Measurements from ENCODE around the gene ENPP3. TPM values are rescaled to one million over a fixed set of nuclear protein-coding genes. Genes with fewer than 3 reads are reported as not detected.

ENPP3 gene
- polyA plus RNA-seq, 3 donors = not detected

DNA sequence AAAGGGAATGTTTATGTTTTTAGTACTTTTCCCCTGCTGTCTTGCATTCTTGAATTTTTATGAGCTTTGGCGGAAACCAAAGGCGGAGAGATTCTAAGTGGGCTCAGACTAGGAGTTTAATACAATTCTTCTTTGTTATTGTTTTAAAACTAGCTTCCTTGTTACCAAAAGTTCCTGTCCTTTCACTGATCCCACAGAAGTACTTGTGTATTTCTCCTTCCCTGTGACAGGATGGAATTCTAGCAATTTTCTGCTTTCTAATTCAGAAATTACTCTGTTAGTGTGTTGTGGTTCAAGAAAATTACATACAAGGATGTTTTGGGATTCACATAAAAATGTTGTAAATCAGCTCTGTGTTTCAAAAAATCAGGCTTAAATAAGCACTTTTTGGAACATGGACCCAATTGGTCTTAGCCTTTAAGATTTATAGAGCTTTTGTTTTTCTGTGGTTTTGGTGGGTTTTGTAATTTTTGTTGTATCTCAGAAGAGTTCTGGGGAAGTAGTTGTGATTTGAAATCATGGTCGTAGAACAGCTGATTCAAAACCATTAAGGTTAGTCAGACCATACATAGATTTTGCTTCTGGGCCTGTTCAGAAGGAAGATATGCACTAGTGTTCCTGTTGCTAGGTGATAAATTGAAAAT lies 91.3 kb downstream of the ENPP3 start:
- 0% methylated on average over 1 of the region's 3 CpGs for WGBS (ENCODE audit: insufficient coverage)
- Histone ChIP-seq H3K27me3 (ENCODE audit: control insufficient read depth in 2 of 2, insufficient read depth in 2 of 2, low read length in 2 of 2) (no peaks in the 10 kb centered on the region), H3K4me1 (ENCODE audit: control insufficient read depth in 1 of 2, insufficient read depth in 2 of 2, low read length in 2 of 2) (no peaks in the 10 kb centered on the region), H3K4me3 (replicated peaks in 1 of 3; ENCODE audit: low read depth in 2 of 3, low read length in 3 of 3) (no peak overlapping the region), H3K9ac (ENCODE audit: insufficient read depth, low read length, poor library complexity, severe bottlenecking) (no peak overlapping the region), H3K9me3 (replicated peaks in 1 of 2; ENCODE audit: control insufficient read depth in 1 of 2, insufficient read depth in 1 of 2, low read length in 2 of 2) (no peaks in the 10 kb centered on the region), H3K27ac (ENCODE audit: low read depth in 1 of 2, low read length in 2 of 2) (no peak overlapping the region), H3K36me3 (replicated peaks in 1 of 2; ENCODE audit: control insufficient read depth in 1 of 2, insufficient read depth in 2 of 2, low read length in 2 of 2) (no peaks in the 10 kb centered on the region), H3K79me2 (ENCODE audit: insufficient read depth, low read length) (no peaks in the 10 kb centered on the region), H3K4me2 (replicated peaks; ENCODE audit: extremely low read depth, low read length, poor library complexity, severe bottlenecking) (no peak overlapping the region), H2AFZ (ENCODE audit: insufficient read depth, low read depth, low read length, poor library complexity, severe bottlenecking) (no peak overlapping the region), H4K20me1 (ENCODE audit: insufficient read depth, low read length) (no peaks in the 10 kb centered on the region)
- DNase-seq = no peak
- Mint-ChIP-seq H3K9me3 (peaks cover 0 to 3% (median 0%) of the 10 kb centered on the region in 7 donors), H3K4me1 (no peaks in the 10 kb centered on the region), H3K36me3 (no peaks in the 10 kb centered on the region), H3K4me3 (no peak overlapping the region), H3K27ac (no peak overlapping the region), H3K27me3 (ENCODE audit: low read depth in 3 of 3) (peaks cover 0 to 8% (median 0%) of the 10 kb centered on the region in 3 donors)
- intact Hi-C loops (cut with micrococcal nuclease) = no loop called here
- no peak for TF ChIP-seq CTCF (IDR thresholded peaks at IDR 0.05)

DNA sequence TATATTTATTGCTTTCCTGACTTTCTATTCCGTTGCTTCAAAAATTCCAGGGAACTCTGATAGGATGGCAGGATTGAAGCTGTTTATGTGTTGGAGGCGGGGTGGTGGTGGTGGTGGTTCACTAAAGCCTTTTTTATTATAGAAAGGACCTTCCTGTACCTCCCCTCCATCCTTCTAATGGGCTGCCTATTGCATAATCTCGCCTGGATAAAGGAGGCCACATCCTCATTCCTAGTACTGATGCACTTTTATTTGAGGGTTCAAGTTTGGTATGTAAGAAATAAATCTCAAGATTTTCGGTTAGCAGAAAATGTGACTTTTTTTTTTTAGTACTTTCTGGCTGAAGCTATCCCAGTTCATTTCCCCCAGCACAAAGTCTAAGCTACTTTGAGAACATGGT lies 92.4 kb downstream of the ENPP3 start:
- H3K4me3 ChIP-seq (replicated peaks in 1 of 3; ENCODE audit: low read depth in 2 of 3, low read length in 3 of 3) = no peak overlapping the region
- H3K27ac Mint-ChIP-seq = peak overlapping the region in 1 of 7 donors; percentile 15

More for the DNA sequence above, 92.4 kb downstream of the ENPP3 start:
- no peaks in the 10 kb centered on the region for H3K36me3 ChIP-seq (replicated peaks in 1 of 2; ENCODE audit: control insufficient read depth in 1 of 2, insufficient read depth in 2 of 2, low read length in 2 of 2)
- H3K27ac ChIP-seq (ENCODE audit: low read depth in 1 of 2, low read length in 2 of 2) = no peak overlapping the region
- Mint-ChIP-seq H3K36me3 (no peaks in the 10 kb centered on the region), H3K9me3 (peaks cover 0 to 3% (median 0%) of the 10 kb centered on the region in 7 donors), H3K27me3 (ENCODE audit: low read depth in 3 of 3) (peaks cover 0 to 5% (median 0%) of the 10 kb centered on the region in 3 donors), H3K4me3 (no peak overlapping the region), H3K4me1 (no peaks in the 10 kb centered on the region)
- no peak overlapping the region for H3K4me2 ChIP-seq (replicated peaks; ENCODE audit: extremely low read depth, low read length, poor library complexity, severe bottlenecking)
- intact Hi-C loops (cut with micrococcal nuclease) = no loop called here
- no peak overlapping the region for H3K9ac ChIP-seq (ENCODE audit: insufficient read depth, low read length, poor library complexity, severe bottlenecking)
- no peaks in the 10 kb centered on the region for H3K27me3 ChIP-seq (ENCODE audit: control insufficient read depth in 2 of 2, insufficient read depth in 2 of 2, low read length in 2 of 2)
- H4K20me1 ChIP-seq (ENCODE audit: insufficient read depth, low read length) = no peaks in the 10 kb centered on the region
- no CpG with 5 or more reads among the region's 4 CpGs for WGBS (ENCODE audit: insufficient coverage)
- no peak overlapping the region for H2AFZ ChIP-seq (ENCODE audit: insufficient read depth, low read depth, low read length, poor library complexity, severe bottlenecking)
- H3K4me1 ChIP-seq (ENCODE audit: control insufficient read depth in 1 of 2, insufficient read depth in 2 of 2, low read length in 2 of 2) = no peaks in the 10 kb centered on the region
- no peaks in the 10 kb centered on the region for H3K9me3 ChIP-seq (replicated peaks in 1 of 2; ENCODE audit: control insufficient read depth in 1 of 2, insufficient read depth in 1 of 2, low read length in 2 of 2)
- DNase-seq = no peak
- no peaks in the 10 kb centered on the region for H3K79me2 ChIP-seq (ENCODE audit: insufficient read depth, low read length)
- TF ChIP-seq CTCF (IDR thresholded peaks at IDR 0.05) = no peak

Data from CD14-positive monocyte (primary cell).